ENCODE results near the gene SLC9A5. TPM values are rescaled to one million over a fixed set of nuclear protein-coding genes. Genes with fewer than 3 reads are reported as not detected.

SLC9A5 gene
- polyA plus RNA-seq, 2 of the 4 experiments (the other 2 are of a cell fraction) = 0.83 to 2.5 TPM

DNA sequence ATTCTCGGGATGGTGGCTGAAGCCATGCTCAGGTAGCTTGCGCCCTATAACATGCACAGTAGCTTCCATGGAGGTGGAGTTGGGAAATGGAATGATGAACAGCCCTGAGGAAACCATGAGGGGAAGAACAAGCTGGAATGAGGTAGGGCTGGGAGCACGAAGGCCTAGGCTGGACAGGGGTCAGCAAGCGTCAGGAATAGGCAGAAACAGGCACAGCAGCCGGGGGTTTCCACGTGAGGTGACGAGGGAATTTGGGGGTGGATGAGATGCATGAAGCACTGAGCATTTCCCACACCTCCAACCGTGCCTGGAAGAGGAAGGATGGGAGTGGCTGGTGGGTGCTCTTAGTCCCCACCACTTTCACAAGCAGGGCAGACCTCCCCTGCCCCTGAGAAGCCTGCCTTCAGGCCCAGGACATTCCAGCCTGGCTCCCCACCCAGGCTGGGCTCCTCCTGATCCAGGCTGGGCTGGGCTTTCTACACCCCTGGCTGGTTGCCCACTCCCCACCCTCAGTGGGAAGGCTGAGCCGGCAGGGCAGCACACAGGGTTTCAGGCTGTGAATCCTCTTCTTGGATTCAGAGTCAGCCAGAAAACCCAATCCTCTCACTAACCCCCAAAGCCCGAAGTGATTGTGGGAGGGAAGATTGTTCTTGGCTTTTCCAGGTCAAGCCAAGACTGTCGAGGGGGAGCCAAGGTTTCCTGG lies 52.5 kb downstream of the SLC9A5 start:
- H3K4me3 ChIP-seq = no peak overlapping the region
- FAIRE-seq (no peak), ATAC-seq (no peak), DNase-seq (ENCODE audit: low read depth in 1 of 2, low spot score in 1 of 2) (no peak)
- H3K4me2 ChIP-seq = no peak overlapping the region
- H3K9me3 ChIP-seq = no peaks in the 10 kb centered on the region
- WGBS (ENCODE audit: missing lambda C conversion rate) = 76% methylated on average over 9 of the region's 11 CpGs
- POLR2A ChIA-PET = no interaction called here
- no peaks in the 10 kb centered on the region for H3K4me1 ChIP-seq
- TF ChIP-seq HOXB5 (CRISPR knock-in tag; IDR thresholded peaks at IDR 0.05) (no peak), HDAC2 (IDR thresholded peaks at IDR 0.05) (no peak), TFCP2L1 (CRISPR knock-in tag; IDR thresholded peaks at IDR 0.05) (no peak), ZFP36 (IDR thresholded peaks at IDR 0.05; ENCODE audit: borderline replicate concordance, partially characterized antibody) (no peak)
- TF ChIP-seq, protein P1, sequence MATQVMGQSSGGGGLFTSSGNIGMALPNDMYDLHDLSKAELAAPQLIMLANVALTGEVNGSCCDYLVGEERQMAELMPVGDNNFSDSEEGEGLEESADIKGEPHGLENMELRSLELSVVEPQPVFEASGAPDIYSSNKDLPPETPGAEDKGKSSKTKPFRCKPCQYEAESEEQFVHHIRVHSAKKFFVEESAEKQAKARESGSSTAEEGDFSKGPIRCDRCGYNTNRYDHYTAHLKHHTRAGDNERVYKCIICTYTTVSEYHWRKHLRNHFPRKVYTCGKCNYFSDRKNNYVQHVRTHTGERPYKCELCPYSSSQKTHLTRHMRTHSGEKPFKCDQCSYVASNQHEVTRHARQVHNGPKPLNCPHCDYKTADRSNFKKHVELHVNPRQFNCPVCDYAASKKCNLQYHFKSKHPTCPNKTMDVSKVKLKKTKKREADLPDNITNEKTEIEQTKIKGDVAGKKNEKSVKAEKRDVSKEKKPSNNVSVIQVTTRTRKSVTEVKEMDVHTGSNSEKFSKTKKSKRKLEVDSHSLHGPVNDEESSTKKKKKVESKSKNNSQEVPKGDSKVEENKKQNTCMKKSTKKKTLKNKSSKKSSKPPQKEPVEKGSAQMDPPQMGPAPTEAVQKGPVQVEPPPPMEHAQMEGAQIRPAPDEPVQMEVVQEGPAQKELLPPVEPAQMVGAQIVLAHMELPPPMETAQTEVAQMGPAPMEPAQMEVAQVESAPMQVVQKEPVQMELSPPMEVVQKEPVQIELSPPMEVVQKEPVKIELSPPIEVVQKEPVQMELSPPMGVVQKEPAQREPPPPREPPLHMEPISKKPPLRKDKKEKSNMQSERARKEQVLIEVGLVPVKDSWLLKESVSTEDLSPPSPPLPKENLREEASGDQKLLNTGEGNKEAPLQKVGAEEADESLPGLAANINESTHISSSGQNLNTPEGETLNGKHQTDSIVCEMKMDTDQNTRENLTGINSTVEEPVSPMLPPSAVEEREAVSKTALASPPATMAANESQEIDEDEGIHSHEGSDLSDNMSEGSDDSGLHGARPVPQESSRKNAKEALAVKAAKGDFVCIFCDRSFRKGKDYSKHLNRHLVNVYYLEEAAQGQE (IDR thresholded peaks at IDR 0.05) = no peak
- TF ChIP-seq, protein P2, sequence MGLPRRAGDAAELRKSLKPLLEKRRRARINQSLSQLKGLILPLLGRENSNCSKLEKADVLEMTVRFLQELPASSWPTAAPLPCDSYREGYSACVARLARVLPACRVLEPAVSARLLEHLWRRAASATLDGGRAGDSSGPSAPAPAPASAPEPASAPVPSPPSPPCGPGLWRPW (IDR thresholded peaks at IDR 0.05) = no peak
- CTCF ChIA-PET = interaction anchor here (1.4 to 2.1 kb wide), 4 partner anchors 16 to 26 kb away, joined by 3 to 5 read pairs (median 4); partner anchors contain the start of gene LRRC36
- H3K27ac ChIP-seq = no peak overlapping the region

DNA sequence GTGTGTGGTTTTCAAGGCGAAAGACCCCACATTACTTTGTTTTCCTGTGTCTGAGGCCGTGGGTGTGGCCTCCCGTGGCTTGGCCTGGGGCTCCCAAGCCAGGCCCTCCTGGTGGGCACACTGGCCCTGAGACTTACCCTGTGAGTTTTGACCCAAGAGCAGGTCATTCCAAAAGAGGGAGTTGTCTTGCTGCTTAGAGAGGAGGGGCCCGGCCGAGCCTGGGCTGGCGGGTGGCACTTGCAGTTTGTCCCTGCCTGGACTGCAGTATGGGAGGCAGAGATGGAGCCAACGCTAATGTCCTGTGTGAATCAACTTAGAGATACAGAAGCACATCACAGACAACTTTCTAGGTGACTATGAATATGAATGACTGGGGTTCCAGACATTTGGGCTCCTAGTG lies 53.3 kb downstream of the SLC9A5 start:
- no peak overlapping the region for H3K27ac ChIP-seq
- H3K4me1 ChIP-seq = no peaks in the 10 kb centered on the region
- DNase-seq (ENCODE audit: low read depth in 1 of 2, low spot score in 1 of 2) (no peak), ATAC-seq (no peak), FAIRE-seq (no peak)
- no peaks in the 10 kb centered on the region for H3K9me3 ChIP-seq
- TF ChIP-seq RFX5 (IDR thresholded peaks at IDR 0.05) (no peak), HDAC2 (IDR thresholded peaks at IDR 0.05) (no peak), FOSB (CRISPR knock-in tag; IDR thresholded peaks at IDR 0.05) (no peak), CHD2 (IDR thresholded peaks at IDR 0.05; ENCODE audit: low read length, partially characterized antibody) (no peak), ZC3H11A (IDR thresholded peaks at IDR 0.05) (no peak), HEYL (CRISPR knock-in tag; IDR thresholded peaks at IDR 0.05) (no peak), KDM5A (IDR thresholded peaks at IDR 0.05) (no peak), CEBPB (IDR thresholded peaks at IDR 0.05) (no peak)
- TF ChIP-seq, protein P3, sequence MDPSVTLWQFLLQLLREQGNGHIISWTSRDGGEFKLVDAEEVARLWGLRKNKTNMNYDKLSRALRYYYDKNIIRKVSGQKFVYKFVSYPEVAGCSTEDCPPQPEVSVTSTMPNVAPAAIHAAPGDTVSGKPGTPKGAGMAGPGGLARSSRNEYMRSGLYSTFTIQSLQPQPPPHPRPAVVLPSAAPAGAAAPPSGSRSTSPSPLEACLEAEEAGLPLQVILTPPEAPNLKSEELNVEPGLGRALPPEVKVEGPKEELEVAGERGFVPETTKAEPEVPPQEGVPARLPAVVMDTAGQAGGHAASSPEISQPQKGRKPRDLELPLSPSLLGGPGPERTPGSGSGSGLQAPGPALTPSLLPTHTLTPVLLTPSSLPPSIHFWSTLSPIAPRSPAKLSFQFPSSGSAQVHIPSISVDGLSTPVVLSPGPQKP (IDR thresholded peaks at IDR 0.05; ENCODE audit: low read depth, low read length) = no peak
- TF ChIP-seq, protein P4, sequence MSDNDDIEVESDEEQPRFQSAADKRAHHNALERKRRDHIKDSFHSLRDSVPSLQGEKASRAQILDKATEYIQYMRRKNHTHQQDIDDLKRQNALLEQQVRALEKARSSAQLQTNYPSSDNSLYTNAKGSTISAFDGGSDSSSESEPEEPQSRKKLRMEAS (IDR thresholded peaks at IDR 0.05) = no peak
- 85% methylated on average over 7 of the region's 7 CpGs for WGBS (ENCODE audit: missing lambda C conversion rate)
- ChIA-PET POLR2A (no interaction called here), CTCF (interaction anchor here (1.4 to 1.5 kb wide), 2 partner anchors 16 to 25 kb away, joined by 3 to 4 read pairs; partner anchors contain the start of gene LRRC36)
- no peak overlapping the region for H3K4me3 ChIP-seq
- H3K4me2 ChIP-seq = no peak overlapping the region

DNA sequence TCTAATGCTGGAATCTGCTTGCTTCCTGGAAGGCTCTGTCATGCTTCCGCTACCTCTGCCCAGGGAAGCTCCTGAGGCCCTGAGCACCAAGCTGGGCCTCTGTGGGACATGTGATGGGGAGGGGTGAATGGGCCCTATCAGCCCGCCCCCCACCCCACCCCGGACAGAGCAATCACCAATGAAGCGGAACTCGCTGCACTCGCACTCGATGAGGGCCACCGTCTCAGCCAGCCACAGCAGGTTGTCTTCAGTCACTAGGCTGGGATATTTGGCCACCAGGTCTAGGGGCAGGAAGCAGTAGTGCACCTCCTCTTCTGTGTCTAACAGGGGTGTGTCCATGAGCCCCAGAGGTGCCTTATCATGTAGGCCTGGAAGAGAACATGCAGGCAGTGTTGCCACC lies 54.2 kb downstream of the SLC9A5 start:
- CTCF ChIA-PET = interaction anchor here (0.6 to 0.7 kb wide), 2 partner anchors 18 to 893 kb away, joined by 3 read pairs; no protein-coding TSS in a partner anchor
- POLR2A ChIA-PET = no interaction called here
- Histone ChIP-seq H3K4me1 (no peaks in the 10 kb centered on the region), H3K4me3 (no peak overlapping the region), H3K9me3 (no peaks in the 10 kb centered on the region), H3K27ac (no peak overlapping the region), H3K4me2 (no peak overlapping the region)
- 85% methylated on average over 6 of the region's 8 CpGs for WGBS (ENCODE audit: missing lambda C conversion rate)
- ATAC-seq (peak; percentile 19 to 46; a peak in 2 of 6 replicates), DNase-seq (ENCODE audit: low read depth in 1 of 2, low spot score in 1 of 2) (no peak), FAIRE-seq (no peak)
- TF ChIP-seq, protein P5, sequence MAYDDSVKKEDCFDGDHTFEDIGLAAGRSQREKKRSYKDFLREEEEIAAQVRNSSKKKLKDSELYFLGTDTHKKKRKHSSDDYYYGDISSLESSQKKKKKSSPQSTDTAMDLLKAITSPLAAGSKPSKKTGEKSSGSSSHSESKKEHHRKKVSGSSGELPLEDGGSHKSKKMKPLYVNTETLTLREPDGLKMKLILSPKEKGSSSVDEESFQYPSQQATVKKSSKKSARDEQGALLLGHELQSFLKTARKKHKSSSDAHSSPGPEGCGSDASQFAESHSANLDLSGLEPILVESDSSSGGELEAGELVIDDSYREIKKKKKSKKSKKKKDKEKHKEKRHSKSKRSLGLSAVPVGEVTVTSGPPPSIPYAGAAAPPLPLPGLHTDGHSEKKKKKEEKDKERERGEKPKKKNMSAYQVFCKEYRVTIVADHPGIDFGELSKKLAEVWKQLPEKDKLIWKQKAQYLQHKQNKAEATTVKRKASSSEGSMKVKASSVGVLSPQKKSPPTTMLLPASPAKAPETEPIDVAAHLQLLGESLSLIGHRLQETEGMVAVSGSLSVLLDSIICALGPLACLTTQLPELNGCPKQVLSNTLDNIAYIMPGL (CRISPR knock-in tag; IDR thresholded peaks at IDR 0.05; ENCODE audit: borderline replicate concordance) = no peak
- TF ChIP-seq CBX2 (IDR thresholded peaks at IDR 0.05; ENCODE audit: borderline replicate concordance, low read depth) (no peak), RARB (CRISPR knock-in tag; IDR thresholded peaks at IDR 0.05) (no peak), RCOR1 (IDR thresholded peaks at IDR 0.05; ENCODE audit: low read depth, low read length) (no peak), EP300 (IDR thresholded peaks at IDR 0.05) (no peak), RNF2 (IDR thresholded peaks at IDR 0.05; ENCODE audit: borderline replicate concordance, low read depth) (no peak), EHF (CRISPR knock-in tag; IDR thresholded peaks at IDR 0.05) (no peak), FOXS1 (CRISPR knock-in tag; IDR thresholded peaks at IDR 0.05) (no peak), TP53 (CRISPR knock-in tag; IDR thresholded peaks at IDR 0.05) (no peak)
- TF ChIP-seq, protein P6, sequence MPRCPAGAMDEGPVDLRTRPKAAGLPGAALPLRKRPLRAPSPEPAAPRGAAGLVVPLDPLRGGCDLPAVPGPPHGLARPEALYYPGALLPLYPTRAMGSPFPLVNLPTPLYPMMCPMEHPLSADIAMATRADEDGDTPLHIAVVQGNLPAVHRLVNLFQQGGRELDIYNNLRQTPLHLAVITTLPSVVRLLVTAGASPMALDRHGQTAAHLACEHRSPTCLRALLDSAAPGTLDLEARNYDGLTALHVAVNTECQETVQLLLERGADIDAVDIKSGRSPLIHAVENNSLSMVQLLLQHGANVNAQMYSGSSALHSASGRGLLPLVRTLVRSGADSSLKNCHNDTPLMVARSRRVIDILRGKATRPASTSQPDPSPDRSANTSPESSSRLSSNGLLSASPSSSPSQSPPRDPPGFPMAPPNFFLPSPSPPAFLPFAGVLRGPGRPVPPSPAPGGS (IDR thresholded peaks at IDR 0.05) = no peak
